ENCODE measurements around the gene NPAS2. TPM values are rescaled to one million over a fixed set of nuclear protein-coding genes. Genes with fewer than 3 reads are reported as not detected.

NPAS2 gene
- total and polyA plus RNA-seq, 2 donors (not counting 3 experiments of a cell fraction or from before 2014, with no cell fraction given): 29.0 to 53.9 TPM

- H4K20me1 ChIP-seq (replicated peaks; ENCODE audit: control insufficient read depth, extremely low read depth, insufficient read depth, low read length): no peaks in the 10 kb centered on the region
- BruUV-seq (replicated peaks): no TSS peak
- H2AFZ ChIP-seq (ENCODE audit: low read depth, low read length): no peak overlapping the region
- ChIA-PET CTCF (interaction anchor here (1.4 kb wide), 1 partner anchor 48 kb away, joined by 5 read pairs; no protein-coding TSS in a partner anchor), POLR2A (no interaction called here)
- H3K79me2 ChIP-seq (ENCODE audit: control insufficient read depth, insufficient read depth, low read length): peaks cover 19% of the 10 kb centered on the region
- H3K4me3 ChIP-seq (replicated peaks in 1 of 3; ENCODE audit: insufficient read depth in 1 of 3, low read depth in 1 of 3, low read length in 3 of 3): no peak overlapping the region
- no peaks in the 10 kb centered on the region for H3K9me3 ChIP-seq (replicated peaks; ENCODE audit: control insufficient read depth, insufficient read depth, low read length)
- TF ChIP-seq CTCF (IDR thresholded peaks at IDR 0.05; ENCODE audit: extremely low read depth in 1 of 2, insufficient read depth in 1 of 2, low read depth in 1 of 2, low read length in 2 of 2): no peak
- dilution Hi-C loops (cut with MboI; ENCODE audit: extremely low pct_ligation_motif_present, low sequenced_read_pairs): no loop called here
- peaks cover 0 to 2% of the 10 kb centered on the region in 2 experiments for H3K36me3 ChIP-seq (ENCODE audit: control insufficient read depth in 2 of 2, extremely low read depth in 1 of 2, insufficient read depth in 2 of 2, low read length in 2 of 2)
- DNase-seq (ENCODE audit: low read depth, low spot score): no peak
- no peak overlapping the region for H3K9ac ChIP-seq (replicated peaks; ENCODE audit: extremely low read depth, insufficient read depth, low read length)
- H3K27me3 ChIP-seq (ENCODE audit: control insufficient read depth in 2 of 2, insufficient read depth in 2 of 2, low read length in 2 of 2): no peaks in the 10 kb centered on the region
- no peak overlapping the region for H3K27ac ChIP-seq (ENCODE audit: insufficient read depth, low read depth, low read length)
- intact Hi-C loops (cut with micrococcal nuclease): no loop called here
- peaks cover 14% of the 10 kb centered on the region for H3K4me1 ChIP-seq (ENCODE audit: control insufficient read depth, extremely low read depth, insufficient read depth, low read length)
- no peak overlapping the region for H3K4me2 ChIP-seq (ENCODE audit: insufficient read depth, low read length)
- no peaks in the 10 kb centered on the region for H3K9me1 ChIP-seq (replicated peaks; ENCODE audit: control insufficient read depth, extremely low read depth, insufficient read depth, low read length)
- FAIRE-seq: no peak
Measured at GRCh38 chr2:100855084-100855483, 35.1 kb downstream of the NPAS2 start.

- Histone ChIP-seq H4K20me1 (replicated peaks; ENCODE audit: control insufficient read depth, extremely low read depth, insufficient read depth, low read length) (no peaks in the 10 kb centered on the region), H3K9ac (replicated peaks; ENCODE audit: extremely low read depth, insufficient read depth, low read length) (no peak overlapping the region), H3K79me2 (ENCODE audit: control insufficient read depth, insufficient read depth, low read length) (peaks cover 22% of the 10 kb centered on the region), H3K4me3 (replicated peaks in 1 of 3; ENCODE audit: insufficient read depth in 1 of 3, low read depth in 1 of 3, low read length in 3 of 3) (no peak overlapping the region), H3K9me1 (replicated peaks; ENCODE audit: control insufficient read depth, extremely low read depth, insufficient read depth, low read length) (no peaks in the 10 kb centered on the region), H3K4me2 (ENCODE audit: insufficient read depth, low read length) (no peak overlapping the region), H3K4me1 (ENCODE audit: control insufficient read depth, extremely low read depth, insufficient read depth, low read length) (peaks cover 14% of the 10 kb centered on the region), H3K9me3 (replicated peaks; ENCODE audit: control insufficient read depth, insufficient read depth, low read length) (no peaks in the 10 kb centered on the region), H2AFZ (ENCODE audit: low read depth, low read length) (no peak overlapping the region), H3K27me3 (ENCODE audit: control insufficient read depth in 2 of 2, insufficient read depth in 2 of 2, low read length in 2 of 2) (no peaks in the 10 kb centered on the region), H3K36me3 (ENCODE audit: control insufficient read depth in 2 of 2, extremely low read depth in 1 of 2, insufficient read depth in 2 of 2, low read length in 2 of 2) (peaks cover 0 to 2% of the 10 kb centered on the region in 2 experiments), H3K27ac (ENCODE audit: insufficient read depth, low read depth, low read length) (no peak overlapping the region)
- BruUV-seq (replicated peaks): no TSS peak
- dilution Hi-C loops (cut with MboI; ENCODE audit: extremely low pct_ligation_motif_present, low sequenced_read_pairs): no loop called here
- FAIRE-seq: no peak
- CTCF ChIA-PET: interaction anchor here (1.4 kb wide), 1 partner anchor 47 kb away, joined by 5 read pairs; no protein-coding TSS in a partner anchor
- intact Hi-C loops (cut with micrococcal nuclease): no loop called here
- TF ChIP-seq GATA2 (IDR thresholded peaks at IDR 0.05; ENCODE audit: insufficient read depth, insufficient read length, low read depth, low read length): no peak
- no peak for TF ChIP-seq MYC (IDR thresholded peaks at IDR 0.05; ENCODE audit: low read depth, low read length)
- no peak for TF ChIP-seq JUN (IDR thresholded peaks at IDR 0.05; ENCODE audit: borderline replicate concordance, insufficient read depth, insufficient read length, low read depth)
- no peak for DNase-seq (ENCODE audit: low read depth, low spot score)
- POLR2A ChIA-PET: interaction anchor here (0.8 kb wide), 1 partner anchor 34 kb away, joined by 3 read pairs; no protein-coding TSS in a partner anchor
Measured at GRCh38 chr2:100855606-100856005, 35.7 kb downstream of the NPAS2 start.
